GM12878 (cell line): ENCODE results near the gene SLC37A2. TPM values are rescaled to one million over a fixed set of nuclear protein-coding genes. Genes with fewer than 3 reads are reported as not detected.

Source experiments
- ATAC-seq: fragments of 200-7000 bp; cut with Tn5 transposase; 3 replicates; pipeline ENCODE4 v1.9.1; 2020; ENCODE audit warnings: mild to moderate bottlenecking, moderate library complexity
- BruUV-seq: library from RNA; stranded (reverse); fragments of 400-500 nt; replicated peaks from 2 replicates; lab custom pipeline; 2021; lab: Mats Ljungman, UMichigan
- CTCF ChIA-PET: fragments of 300-600 bp; sonication (Branson Sonifier 250); formaldehyde crosslinking; extraction: SDS; loops from one replicate; lab custom pipeline; 2021; ENCODE audit warnings: inconsistent platforms; lab: Yijun Ruan, JAX
- POLR2A ChIA-PET: fragments of 350-600 bp; formaldehyde crosslinking; extraction: SDS; loops from one replicate; lab custom pipeline; 2021; ENCODE audit warnings: inconsistent platforms; lab: Charles Lee
- RAD21 ChIA-PET: fragments of 300-600 bp; sonication (Branson Sonifier 250); formaldehyde crosslinking; loops from one replicate; lab custom pipeline; 2023; ENCODE audit warnings: antibody characterized with exemption; ENCODE audit not compliant: unreplicated experiment; lab: Charles Lee
- SMC1A ChIA-PET: fragments of 300-600 bp; sonication (Branson Sonifier 250); formaldehyde crosslinking; loops from one replicate; lab custom pipeline; 2023; ENCODE audit not compliant: unreplicated experiment, uncharacterized antibody; lab: Charles Lee
- DNase-seq: peaks from one replicate; pipeline ENCODE4 v3.0.0-alpha.2; 2011; ENCODE audit warnings: low read depth, low spot score
- FAIRE-seq: peaks from 3 replicates; lab custom pipeline; 2011; peaks lifted over from hg19 to GRCh38; lab: Jason Lieb, UNC
- H2AFZ ChIP-seq: 2 replicates; pipeline ENCODE4 v1.6.0; 2011; ENCODE audit warnings: low read depth, low read length, control low read depth; ENCODE audit not compliant: control insufficient read depth
- H3K27ac ChIP-seq: 2 replicates; pipeline ENCODE4 v1.5.1; 2011; ENCODE audit warnings: control low read depth; ENCODE audit not compliant: control insufficient read depth, insufficient read depth
- H3K27me3 ChIP-seq, 2 experiments: replicated peaks in 1 of 2; 2 replicates each; pipeline versions ENCODE4 v1.6.0 to v1.6.1; 2011; ENCODE audit warnings: low read length in 1 of 2; ENCODE audit not compliant: control insufficient read depth in 2 of 2, insufficient read depth in 2 of 2
- H3K36me3 ChIP-seq, 2 experiments: 2 replicates each; pipeline ENCODE4 v1.5.1; 2011; ENCODE audit warnings: low read length in 1 of 2; ENCODE audit not compliant: control insufficient read depth in 2 of 2, insufficient read depth in 2 of 2
- H3K4me1 ChIP-seq: 2 replicates; pipeline ENCODE4 v1.6.1; 2011; ENCODE audit warnings: mild to moderate bottlenecking, low read length, moderate library complexity, mixed read lengths; ENCODE audit not compliant: control insufficient read depth, insufficient read depth
- H3K4me2 ChIP-seq: 2 replicates; pipeline ENCODE4 v1.6.0; 2011; ENCODE audit warnings: control low read depth; ENCODE audit not compliant: control insufficient read depth, insufficient read depth
- H3K4me3 ChIP-seq: fragments of 200-600 bp; sonication (generic); 2 replicates; pipeline ENCODE4 v1.5.1; 2016
- H3K79me2 ChIP-seq: 2 replicates; pipeline ENCODE4 v1.6.0; 2011; ENCODE audit warnings: low read length; ENCODE audit not compliant: control insufficient read depth, insufficient read depth
- H3K9ac ChIP-seq: 2 replicates; pipeline ENCODE4 v1.8.0; 2011; ENCODE audit warnings: low read length, control low read depth, mixed read lengths; ENCODE audit not compliant: control insufficient read depth, insufficient read depth
- H3K9me3 ChIP-seq: replicated peaks from 3 replicates; pipeline ENCODE4 v1.5.1; 2011; ENCODE audit warnings: mild to moderate bottlenecking, low read length; ENCODE audit not compliant: control insufficient read depth, insufficient read depth
- H4K20me1 ChIP-seq: 2 replicates; pipeline ENCODE4 v1.6.0; 2011; ENCODE audit not compliant: control insufficient read depth, insufficient read depth
- ATF7 ChIP-seq: fragments of 450-650 bp; IDR thresholded peaks from 2 replicates; pipeline ENCODE4 v1.6.1; 2016; ENCODE audit warnings: low read depth, mild to moderate bottlenecking
- BMI1 ChIP-seq: fragments of 450-650 bp; IDR thresholded peaks from 2 replicates; pipeline ENCODE4 v1.6.1; 2016; ENCODE audit warnings: mild to moderate bottlenecking, moderate library complexity, borderline replicate concordance
- DPF2 ChIP-seq: fragments of 450-650 bp; IDR thresholded peaks from 2 replicates; pipeline ENCODE4 v1.6.1; 2017; ENCODE audit warnings: mild to moderate bottlenecking
- EED ChIP-seq: sonication (generic); IDR thresholded peaks from 2 replicates; pipeline ENCODE4 v1.6.1; 2016; ENCODE audit warnings: antibody characterized with exemption, low read depth
- HCFC1 ChIP-seq: fragments of 150-350 bp; IDR thresholded peaks from 2 replicates; pipeline ENCODE4 v1.6.1; 2014; ENCODE audit warnings: low read length
- HDAC6 ChIP-seq: fragments of 200-600 bp; sonication (generic); IDR thresholded peaks from one replicate; pipeline ENCODE4 v1.8.0; 2017; ENCODE audit warnings: antibody characterized with exemption; ENCODE audit not compliant: unreplicated experiment
- MEF2B ChIP-seq: fragments of 450-650 bp; IDR thresholded peaks from 2 replicates; pipeline ENCODE4 v1.6.1; 2018; ENCODE audit warnings: mild to moderate bottlenecking, moderate library complexity; ENCODE audit not compliant: partially characterized antibody, poor library complexity, severe bottlenecking
- NFXL1 ChIP-seq: fragments of 450-650 bp; IDR thresholded peaks from 2 replicates; pipeline ENCODE4 v1.6.1; 2017; ENCODE audit warnings: antibody characterized with exemption, mild to moderate bottlenecking, borderline replicate concordance
- NR2C2 ChIP-seq: IDR thresholded peaks from 2 replicates; pipeline ENCODE4 v1.6.1; 2011; ENCODE audit warnings: borderline replicate concordance, low read depth; ENCODE audit not compliant: control insufficient read depth, insufficient read length
- RBBP5 ChIP-seq: fragments of 200-600 bp; sonication (generic); conservative IDR thresholded peaks from 2 replicates; pipeline ENCODE4 v1.6.1; 2016
- RCOR1 ChIP-seq: conservative IDR thresholded peaks from 2 replicates; pipeline ENCODE4 v1.6.1; 2012; ENCODE audit warnings: low read depth, low read length, improper control_type of control experiment
- SREBF1 ChIP-seq: IDR thresholded peaks from 2 replicates; pipeline ENCODE4 v1.6.1; 2012; ENCODE audit warnings: mild to moderate bottlenecking, low read length
- SUPT20H ChIP-seq: IDR thresholded peaks from 2 replicates; pipeline ENCODE4 v1.6.1; 2011; ENCODE audit warnings: low read depth, mild to moderate bottlenecking, low read length, moderate library complexity, borderline replicate concordance; ENCODE audit not compliant: control insufficient read depth
- ZBED1 ChIP-seq: IDR thresholded peaks from 2 replicates; pipeline ENCODE4 v1.6.1; 2016; ENCODE audit warnings: borderline replicate concordance
- ZNF274 ChIP-seq: IDR thresholded peaks from one replicate; pipeline ENCODE4 v1.8.0; 2011; ENCODE audit not compliant: insufficient read length, insufficient read depth
- WGBS: methylation state at CpG from one replicate; pipeline ENCODE4 v1.1.6; 2016; ENCODE audit warnings: low lambda C conversion rate; ENCODE audit not compliant: insufficient replicate concordance, insufficient coverage; ENCODE audit errors: missing lambda C conversion rate; 5-methylcytosine and 5-hydroxymethylcytosine counted together
- in situ Hi-C: fragments of 300-500 bp; cut with MboI; formaldehyde crosslinking; loops from 9 replicates; pipeline ENCODE4 v1.14.3; 2018; ENCODE audit warnings: mixed read lengths
- intact Hi-C: fragments of 100-400 bp; cut with micrococcal nuclease; formaldehyde crosslinking; loops from one replicate; pipeline ENCODE4 v1.14.2; 2022; ENCODE audit not compliant: unreplicated experiment
- polyA plus RNA-seq, 11 experiments: library from polyadenylated mRNA; depleted of rRNA in 4 of 11; unstranded in 6 of 11; stranded (reverse) in 5 of 11; fragments of >200 nt; fragmentation: Nextera tagmentation in 4 of 11; fragmentation: Illumina TruSeq in 1 of 11; extraction: Ambion mirVana in 4 of 11; extraction: Trizol in 1 of 11; gene quantifications; 1 replicate in 1 of 11; 2 replicates in 10 of 11; pipeline versions ENCODE4 v1.2.1 to v1.2.3, GENCODE V29; 2011 to 2016; ENCODE audit warnings: inconsistent platforms in 2 of 11, missing spikeins in 2 of 11, low read depth in 1 of 11
- total RNA-seq, 4 experiments: library from RNA; depleted of rRNA in 3 of 4; stranded (reverse); fragments of >200 nt in 3 of 4; fragmentation: Illumina TruSeq in 1 of 4; extraction: Trizol in 1 of 4; gene quantifications; 2 replicates each; pipeline versions ENCODE4 v1.2.1 to v1.2.3, GENCODE V29; 2013 to 2021
- TF ChIP-seq, protein P1 (sequence below): IDR thresholded peaks from 2 replicates; pipeline ENCODE4 v1.6.1; 2011; ENCODE audit warnings: low read depth, low read length, improper control_type of control experiment, borderline replicate concordance
- TF ChIP-seq, protein P2 (sequence below): IDR thresholded peaks from 2 replicates; pipeline ENCODE4 v1.6.1; 2012; ENCODE audit warnings: mild to moderate bottlenecking, low read depth, low read length
- TF ChIP-seq, protein P3 (sequence below): fragments of 450-650 bp; IDR thresholded peaks from 2 replicates; pipeline ENCODE4 v1.6.1; 2017; ENCODE audit warnings: borderline replicate concordance

Gene SLC37A2
- total and polyA plus RNA-seq, 10 of the 15 experiments (the other 5 are each of a cell fraction or from before 2014, with no cell fraction given), result 0.26 to 9.8 (median 2.0) TPM

DNA sequence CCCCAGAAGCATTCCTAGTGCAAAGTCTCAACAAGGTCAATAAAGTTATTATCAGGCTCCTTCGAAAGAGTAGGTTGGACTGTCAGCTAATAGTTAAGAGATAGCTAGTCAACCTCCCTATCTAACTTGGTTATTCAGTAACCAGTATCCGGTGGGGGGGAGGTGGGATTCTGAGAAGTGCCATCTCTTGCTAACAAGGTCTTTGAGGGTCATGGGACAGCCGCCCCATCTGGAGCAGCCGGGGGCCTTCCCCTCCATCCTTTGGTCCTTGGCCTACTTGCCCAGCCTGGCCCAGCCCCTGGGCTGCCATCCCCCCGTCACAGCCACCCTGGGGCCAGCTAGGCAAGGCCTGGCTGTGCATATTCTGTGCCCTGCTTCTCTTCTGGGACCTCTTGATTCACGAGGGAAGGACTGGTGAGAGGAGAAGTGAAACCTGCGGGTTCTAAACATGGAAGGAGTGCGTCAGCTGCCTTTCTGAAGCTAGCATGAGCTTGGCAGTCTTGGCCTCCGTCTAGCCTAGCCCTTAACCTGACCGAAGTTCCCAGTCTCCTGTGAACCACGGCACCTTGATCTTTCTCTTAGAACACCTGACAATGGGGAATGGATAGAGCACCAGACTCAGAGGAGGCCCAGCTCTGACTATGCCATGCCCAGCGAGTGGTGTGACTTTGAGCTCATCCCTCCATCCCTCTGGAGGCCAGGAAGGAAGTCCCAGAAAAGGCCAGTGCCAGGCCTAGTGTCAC, 9.3 kb downstream of the SLC37A2 start:
- DNase-seq (peak; percentile 91), FAIRE-seq (peak; percentile 100), ATAC-seq (peak; percentile 86)
- Histone ChIP-seq H4K20me1 (no peaks in the 10 kb centered on the region), H3K4me3 (no peak overlapping the region), H3K36me3 (no peaks in the 10 kb centered on the region), H3K4me1 (peaks cover 43% of the 10 kb centered on the region), H3K4me2 (peak overlapping the region; percentile 52), H3K9me3 (no peaks in the 10 kb centered on the region), H3K27me3 (no peaks in the 10 kb centered on the region), H2AFZ (peak overlapping the region; percentile 61), H3K79me2 (no peaks in the 10 kb centered on the region), H3K27ac (peak overlapping the region; percentile 85), H3K9ac (peak overlapping the region; percentile 11; the same call in 1 of the 2 replicates)
- ChIA-PET RAD21 (interaction anchor here (0.8 to 5.9 kb wide), 16 partner anchors 9 to 403 kb away, joined by 3 to 87 read pairs (median 4); partner anchors contain the start of genes CCDC15, SLC37A2 and TMEM218), SMC1A (interaction anchor here (0.6 to 5.0 kb wide), 12 partner anchors 8 to 118 kb away, joined by 3 to 57 read pairs (median 4); partner anchors contain the start of genes CCDC15, SLC37A2 and TMEM218), POLR2A (interaction anchor here (0.6 to 4.1 kb wide), 7 partner anchors 9 to 443 kb away, joined by 3 to 55 read pairs (median 11); partner anchors contain the start of genes CCDC15, SLC37A2 and TMEM218), CTCF (interaction anchor here (0.8 to 6.6 kb wide), 13 partner anchors 9 to 331 kb away, joined by 3 to 46 read pairs (median 4); partner anchors contain the start of genes CCDC15, SLC37A2 and TMEM218)
- intact Hi-C loops (loop anchor here (1.0 to 2.0 kb wide), 3 partner anchors 9 to 118 kb away; partner anchors contain the start of genes CCDC15, SLC37A2 and TMEM218), in situ Hi-C loops (no loop called here)
- BruUV-seq, result TSS peak; percentile 91
- 11% methylated on average over 12 of the region's 12 CpGs for WGBS
- TF ChIP-seq, protein P1, sequence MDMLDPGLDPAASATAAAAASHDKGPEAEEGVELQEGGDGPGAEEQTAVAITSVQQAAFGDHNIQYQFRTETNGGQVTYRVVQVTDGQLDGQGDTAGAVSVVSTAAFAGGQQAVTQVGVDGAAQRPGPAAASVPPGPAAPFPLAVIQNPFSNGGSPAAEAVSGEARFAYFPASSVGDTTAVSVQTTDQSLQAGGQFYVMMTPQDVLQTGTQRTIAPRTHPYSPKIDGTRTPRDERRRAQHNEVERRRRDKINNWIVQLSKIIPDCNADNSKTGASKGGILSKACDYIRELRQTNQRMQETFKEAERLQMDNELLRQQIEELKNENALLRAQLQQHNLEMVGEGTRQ, result no peak; the same call in 1 of the 2 replicates
- TF ChIP-seq MEF2B, result peak; percentile 96
- TF ChIP-seq, protein P2, sequence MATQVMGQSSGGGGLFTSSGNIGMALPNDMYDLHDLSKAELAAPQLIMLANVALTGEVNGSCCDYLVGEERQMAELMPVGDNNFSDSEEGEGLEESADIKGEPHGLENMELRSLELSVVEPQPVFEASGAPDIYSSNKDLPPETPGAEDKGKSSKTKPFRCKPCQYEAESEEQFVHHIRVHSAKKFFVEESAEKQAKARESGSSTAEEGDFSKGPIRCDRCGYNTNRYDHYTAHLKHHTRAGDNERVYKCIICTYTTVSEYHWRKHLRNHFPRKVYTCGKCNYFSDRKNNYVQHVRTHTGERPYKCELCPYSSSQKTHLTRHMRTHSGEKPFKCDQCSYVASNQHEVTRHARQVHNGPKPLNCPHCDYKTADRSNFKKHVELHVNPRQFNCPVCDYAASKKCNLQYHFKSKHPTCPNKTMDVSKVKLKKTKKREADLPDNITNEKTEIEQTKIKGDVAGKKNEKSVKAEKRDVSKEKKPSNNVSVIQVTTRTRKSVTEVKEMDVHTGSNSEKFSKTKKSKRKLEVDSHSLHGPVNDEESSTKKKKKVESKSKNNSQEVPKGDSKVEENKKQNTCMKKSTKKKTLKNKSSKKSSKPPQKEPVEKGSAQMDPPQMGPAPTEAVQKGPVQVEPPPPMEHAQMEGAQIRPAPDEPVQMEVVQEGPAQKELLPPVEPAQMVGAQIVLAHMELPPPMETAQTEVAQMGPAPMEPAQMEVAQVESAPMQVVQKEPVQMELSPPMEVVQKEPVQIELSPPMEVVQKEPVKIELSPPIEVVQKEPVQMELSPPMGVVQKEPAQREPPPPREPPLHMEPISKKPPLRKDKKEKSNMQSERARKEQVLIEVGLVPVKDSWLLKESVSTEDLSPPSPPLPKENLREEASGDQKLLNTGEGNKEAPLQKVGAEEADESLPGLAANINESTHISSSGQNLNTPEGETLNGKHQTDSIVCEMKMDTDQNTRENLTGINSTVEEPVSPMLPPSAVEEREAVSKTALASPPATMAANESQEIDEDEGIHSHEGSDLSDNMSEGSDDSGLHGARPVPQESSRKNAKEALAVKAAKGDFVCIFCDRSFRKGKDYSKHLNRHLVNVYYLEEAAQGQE, result no peak
- TF ChIP-seq RBBP5, result no peak
- peak; percentile 99 for TF ChIP-seq DPF2
- TF ChIP-seq HCFC1, result peak; percentile 19; the same call in 1 of the 2 replicates
- TF ChIP-seq BMI1, result peak; percentile 69
- TF ChIP-seq ZNF274, result no peak
- TF ChIP-seq HDAC6, result no peak
- TF ChIP-seq ATF7, result peak; percentile 74
- TF ChIP-seq NFXL1, result no peak
- TF ChIP-seq, protein P3, sequence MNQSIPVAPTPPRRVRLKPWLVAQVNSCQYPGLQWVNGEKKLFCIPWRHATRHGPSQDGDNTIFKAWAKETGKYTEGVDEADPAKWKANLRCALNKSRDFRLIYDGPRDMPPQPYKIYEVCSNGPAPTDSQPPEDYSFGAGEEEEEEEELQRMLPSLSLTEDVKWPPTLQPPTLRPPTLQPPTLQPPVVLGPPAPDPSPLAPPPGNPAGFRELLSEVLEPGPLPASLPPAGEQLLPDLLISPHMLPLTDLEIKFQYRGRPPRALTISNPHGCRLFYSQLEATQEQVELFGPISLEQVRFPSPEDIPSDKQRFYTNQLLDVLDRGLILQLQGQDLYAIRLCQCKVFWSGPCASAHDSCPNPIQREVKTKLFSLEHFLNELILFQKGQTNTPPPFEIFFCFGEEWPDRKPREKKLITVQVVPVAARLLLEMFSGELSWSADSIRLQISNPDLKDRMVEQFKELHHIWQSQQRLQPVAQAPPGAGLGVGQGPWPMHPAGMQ, result no peak
- no peak for TF ChIP-seq NR2C2
- TF ChIP-seq RCOR1, result 0 out of 2 replicates have a peak, but pooled peaks have one; percentile 88
- TF ChIP-seq EED, result peak; percentile 93
- TF ChIP-seq SREBF1, result no peak
- TF ChIP-seq SUPT20H, result no peak
- no peak for TF ChIP-seq ZBED1
